ENCODE results near the gene KDM5A. TPM values are rescaled to one million over a fixed set of nuclear protein-coding genes. Genes with fewer than 3 reads are reported as not detected.

KDM5A gene
- total and polyA plus RNA-seq, 10 of the 15 experiments (the other 5 are each of a cell fraction or from before 2014, with no cell fraction given): 9.0 to 59.9 (median 27.7) TPM

DNA sequence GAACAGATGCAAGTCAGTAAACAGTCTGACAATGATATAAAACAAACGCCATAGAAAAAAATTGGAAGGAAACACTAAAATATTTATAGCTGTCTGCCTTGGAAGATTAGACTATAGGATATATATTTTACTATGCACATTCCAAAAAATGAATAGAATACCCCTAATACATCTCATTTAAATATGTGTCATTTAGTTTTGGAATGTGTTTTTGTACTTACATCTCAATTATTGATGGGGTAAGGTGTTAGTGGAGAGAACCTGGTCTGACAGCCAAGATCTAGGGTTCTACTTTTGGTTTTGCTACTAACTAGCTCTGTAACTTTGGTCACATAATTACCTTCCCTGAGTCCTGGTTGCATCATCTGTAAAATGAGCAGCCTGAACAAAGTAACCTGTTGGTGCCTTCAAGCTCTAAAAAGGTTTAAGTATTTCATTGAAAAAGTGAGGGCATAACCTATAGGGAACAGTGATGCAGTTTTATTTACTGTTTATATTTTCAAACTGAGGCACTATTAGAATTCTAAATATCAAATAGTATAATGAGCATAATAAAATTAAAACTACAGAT is 97.9 kb downstream of the KDM5A start:
- Histone ChIP-seq H3K9me3 (replicated peaks; ENCODE audit: control insufficient read depth, insufficient read depth, low read length) (peaks cover 2% of the 10 kb centered on the region; the same call in 1 of the 3 replicates), H3K9ac (ENCODE audit: control insufficient read depth, insufficient read depth, low read length) (no peak overlapping the region), H3K4me1 (ENCODE audit: control insufficient read depth, insufficient read depth, low read length) (peaks cover 7% of the 10 kb centered on the region), H3K4me2 (ENCODE audit: control insufficient read depth, insufficient read depth) (no peak overlapping the region), H2AFZ (ENCODE audit: control insufficient read depth, low read depth, low read length) (no peak overlapping the region), H3K27me3 (replicated peaks in 1 of 2; ENCODE audit: control insufficient read depth in 2 of 2, insufficient read depth in 2 of 2, low read length in 1 of 2) (no peaks in the 10 kb centered on the region), H3K27ac (ENCODE audit: control insufficient read depth, insufficient read depth) (no peak overlapping the region), H4K20me1 (ENCODE audit: control insufficient read depth, insufficient read depth) (no peaks in the 10 kb centered on the region), H3K36me3 (ENCODE audit: control insufficient read depth in 2 of 2, insufficient read depth in 2 of 2, low read length in 1 of 2) (peaks cover 8 to 39% of the 10 kb centered on the region in 2 experiments), H3K4me3 (no peak overlapping the region), H3K79me2 (ENCODE audit: control insufficient read depth, insufficient read depth, low read length) (no peaks in the 10 kb centered on the region)
- CTCF ChIA-PET: no interaction called here
- intact Hi-C loops (cut with micrococcal nuclease; ENCODE audit: unreplicated experiment): no loop called here
- DNase-seq (ENCODE audit: low read depth, low spot score) (no peak), ATAC-seq (no peak), FAIRE-seq (no peak)
- in situ Hi-C loops (cut with MboI): no loop called here
- no TSS peak for BruUV-seq (replicated peaks)
- RAD21 ChIA-PET (ENCODE audit: unreplicated experiment): no interaction called here
- 96% methylated on average over 1 of the region's 1 CpG for WGBS (ENCODE audit: insufficient coverage, insufficient replicate concordance, low lambda C conversion rate, missing lambda C conversion rate)
- SMC1A ChIA-PET (ENCODE audit: uncharacterized antibody, unreplicated experiment): no interaction called here
- TF ChIP-seq, protein P1, sequence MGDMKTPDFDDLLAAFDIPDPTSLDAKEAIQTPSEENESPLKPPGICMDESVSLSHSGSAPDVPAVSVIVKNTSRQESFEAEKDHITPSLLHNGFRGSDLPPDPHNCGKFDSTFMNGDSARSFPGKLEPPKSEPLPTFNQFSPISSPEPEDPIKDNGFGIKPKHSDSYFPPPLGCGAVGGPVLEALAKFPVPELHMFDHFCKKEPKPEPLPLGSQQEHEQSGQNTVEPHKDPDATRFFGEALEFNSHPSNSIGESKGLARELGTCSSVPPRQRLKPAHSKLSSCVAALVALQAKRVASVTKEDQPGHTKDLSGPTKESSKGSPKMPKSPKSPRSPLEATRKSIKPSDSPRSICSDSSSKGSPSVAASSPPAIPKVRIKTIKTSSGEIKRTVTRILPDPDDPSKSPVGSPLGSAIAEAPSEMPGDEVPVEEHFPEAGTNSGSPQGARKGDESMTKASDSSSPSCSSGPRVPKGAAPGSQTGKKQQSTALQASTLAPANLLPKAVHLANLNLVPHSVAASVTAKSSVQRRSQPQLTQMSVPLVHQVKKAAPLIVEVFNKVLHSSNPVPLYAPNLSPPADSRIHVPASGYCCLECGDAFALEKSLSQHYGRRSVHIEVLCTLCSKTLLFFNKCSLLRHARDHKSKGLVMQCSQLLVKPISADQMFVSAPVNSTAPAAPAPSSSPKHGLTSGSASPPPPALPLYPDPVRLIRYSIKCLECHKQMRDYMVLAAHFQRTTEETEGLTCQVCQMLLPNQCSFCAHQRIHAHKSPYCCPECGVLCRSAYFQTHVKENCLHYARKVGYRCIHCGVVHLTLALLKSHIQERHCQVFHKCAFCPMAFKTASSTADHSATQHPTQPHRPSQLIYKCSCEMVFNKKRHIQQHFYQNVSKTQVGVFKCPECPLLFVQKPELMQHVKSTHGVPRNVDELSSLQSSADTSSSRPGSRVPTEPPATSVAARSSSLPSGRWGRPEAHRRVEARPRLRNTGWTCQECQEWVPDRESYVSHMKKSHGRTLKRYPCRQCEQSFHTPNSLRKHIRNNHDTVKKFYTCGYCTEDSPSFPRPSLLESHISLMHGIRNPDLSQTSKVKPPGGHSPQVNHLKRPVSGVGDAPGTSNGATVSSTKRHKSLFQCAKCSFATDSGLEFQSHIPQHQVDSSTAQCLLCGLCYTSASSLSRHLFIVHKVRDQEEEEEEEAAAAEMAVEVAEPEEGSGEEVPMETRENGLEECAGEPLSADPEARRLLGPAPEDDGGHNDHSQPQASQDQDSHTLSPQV (IDR thresholded peaks at IDR 0.05): no peak
- TF ChIP-seq POU2F2 (IDR thresholded peaks at IDR 0.05; ENCODE audit: borderline replicate concordance, low read depth, low read length) (no peak), LARP7 (IDR thresholded peaks at IDR 0.05) (no peak), E2F8 (IDR thresholded peaks at IDR 0.05; ENCODE audit: low read depth, partially characterized antibody) (no peak), NR2C2 (IDR thresholded peaks at IDR 0.05; ENCODE audit: borderline replicate concordance, control insufficient read depth, insufficient read length, low read depth) (no peak)
- POLR2A ChIA-PET: no interaction called here
